ENCODE measurements around the gene NTRK2. TPM values are rescaled to one million over a fixed set of nuclear protein-coding genes. Genes with fewer than 3 reads are reported as not detected.

The NTRK2 gene
- total RNA-seq, 6 experiments from 2014 or later = 0.18 to 0.49 (median 0.30) TPM

- no peak for TF ChIP-seq CTCF (IDR thresholded peaks at IDR 0.05)
- no peak for TF ChIP-seq POLR2A (IDR thresholded peaks at IDR 0.05)
- no peak overlapping the region for H3K27ac ChIP-seq
- ATAC-seq (no peak), DNase-seq (no peak)
- no peaks in the 10 kb centered on the region for H3K27me3 ChIP-seq
- H3K4me1 ChIP-seq = no peaks in the 10 kb centered on the region
- WGBS (ENCODE audit: insufficient coverage, low coverage, low lambda C conversion rate, missing lambda C conversion rate) = 61% methylated on average over 4 of the region's 4 CpGs
- no peaks in the 10 kb centered on the region for H3K36me3 ChIP-seq
- H3K4me3 ChIP-seq = no peak overlapping the region
- no peaks in the 10 kb centered on the region for H3K9me3 ChIP-seq
- intact Hi-C loops (cut with DNase I) = no loop called here
Observed at GRCh38 chr9:84850830-84851392, 181.4 kb downstream of the NTRK2 start.

GRCh38 chr9:84851935-84852585, 182.5 kb downstream of the NTRK2 start:
- no peaks in the 10 kb centered on the region for H3K27me3 ChIP-seq
- H3K36me3 ChIP-seq = no peaks in the 10 kb centered on the region
- no peak for ATAC-seq
- H3K9me3 ChIP-seq = no peaks in the 10 kb centered on the region
- TF ChIP-seq CTCF (IDR thresholded peaks at IDR 0.05) (no peak), POLR2A (IDR thresholded peaks at IDR 0.05) (no peak)
- no peak for DNase-seq
- no peaks in the 10 kb centered on the region for H3K4me1 ChIP-seq
- H3K27ac ChIP-seq = no peak overlapping the region
- H3K4me3 ChIP-seq = no peak overlapping the region
- intact Hi-C loops (cut with DNase I) = no loop called here
- WGBS (ENCODE audit: insufficient coverage, low coverage, low lambda C conversion rate, missing lambda C conversion rate) = 60% methylated on average over 7 of the region's 10 CpGs

GRCh38 chr9:84852617-84853301, 183.2 kb downstream of the NTRK2 start:
- 75% methylated on average over 1 of the region's 1 CpG for WGBS (ENCODE audit: insufficient coverage, low coverage, low lambda C conversion rate, missing lambda C conversion rate)
- Histone ChIP-seq H3K4me3 (no peak overlapping the region), H3K27ac (no peak overlapping the region), H3K4me1 (no peaks in the 10 kb centered on the region), H3K27me3 (no peaks in the 10 kb centered on the region), H3K36me3 (no peaks in the 10 kb centered on the region), H3K9me3 (no peaks in the 10 kb centered on the region)
- DNase-seq (no peak), ATAC-seq (no peak)
- TF ChIP-seq CTCF (IDR thresholded peaks at IDR 0.05) = no peak
- TF ChIP-seq POLR2A (IDR thresholded peaks at IDR 0.05) = no peak
- intact Hi-C loops (cut with DNase I) = no loop called here

GRCh38 chr9:84856181-84856632, 186.7 kb downstream of the NTRK2 start:
- Histone ChIP-seq H3K4me3 (no peak overlapping the region), H3K36me3 (no peaks in the 10 kb centered on the region), H3K9me3 (no peaks in the 10 kb centered on the region), H3K27ac (no peak overlapping the region), H3K27me3 (no peaks in the 10 kb centered on the region), H3K4me1 (no peaks in the 10 kb centered on the region)
- intact Hi-C loops (cut with DNase I) = no loop called here
- WGBS (ENCODE audit: insufficient coverage, low coverage, low lambda C conversion rate, missing lambda C conversion rate) = 65% methylated on average over 4 of the region's 4 CpGs
- TF ChIP-seq POLR2A (IDR thresholded peaks at IDR 0.05) = no peak
- ATAC-seq (no peak), DNase-seq (no peak)

- Histone ChIP-seq H3K4me3 (no peak overlapping the region), H3K27me3 (no peaks in the 10 kb centered on the region), H3K27ac (no peak overlapping the region), H3K4me1 (no peaks in the 10 kb centered on the region), H3K36me3 (no peaks in the 10 kb centered on the region), H3K9me3 (no peaks in the 10 kb centered on the region)
- no peak for DNase-seq
- WGBS (ENCODE audit: insufficient coverage, low coverage, low lambda C conversion rate, missing lambda C conversion rate) = 21% methylated on average over 1 of the region's 1 CpG
- TF ChIP-seq CTCF (IDR thresholded peaks at IDR 0.05) (no peak), POLR2A (IDR thresholded peaks at IDR 0.05) (no peak)
- ATAC-seq = no peak
- intact Hi-C loops (cut with DNase I) = no loop called here
Observed at GRCh38 chr9:84857211-84857610, 187.7 kb downstream of the NTRK2 start.
